Heart left ventricle (tissue), 16 donors: ENCODE results near the gene IL1RL1. TPM values are rescaled to one million over a fixed set of nuclear protein-coding genes. Genes with fewer than 3 reads are reported as not detected.

ENCODE experiments used
- ATAC-seq, 4 donors: fragments of 200-7000 bp; cut with Tn5 transposase; one replicate each; pipeline ENCODE4 v1.9.1; 2020 to 2022; ENCODE audit warnings: moderate library complexity in 4 of 4, mild to moderate bottlenecking in 3 of 4, moderate number of reproducible peaks in 1 of 4
- DNase-seq, 5 donors: peaks; one replicate each; pipeline ENCODE4 v3.0.0-alpha.2; 2020
- H3K27ac ChIP-seq, 12 donors: fragments of 200-600 bp; sonication (generic) in 4 of 12; one replicate each; pipeline versions ENCODE4 v1.5.0 to v1.8.0; 2016 to 2022; ENCODE audit warnings: mild to moderate bottlenecking in 2 of 12
- H3K27me3 ChIP-seq, 9 donors: fragments of 200-600 bp; sonication (generic) in 2 of 9; one replicate each; pipeline versions ENCODE4 v1.5.1 to v1.8.0; 2016 to 2022; ENCODE audit warnings: mild to moderate bottlenecking in 3 of 9
- H3K36me3 ChIP-seq, 9 donors: fragments of 200-600 bp; sonication (generic) in 2 of 9; one replicate each; pipeline versions ENCODE4 v1.5.0 to v1.8.0; 2018 to 2022; ENCODE audit warnings: mild to moderate bottlenecking in 2 of 9
- H3K4me1 ChIP-seq, 12 donors: fragments of 200-600 bp; sonication (generic) in 4 of 12; one replicate each; pipeline versions ENCODE4 v1.5.0 to v1.8.0; 2016 to 2022; ENCODE audit warnings: mild to moderate bottlenecking in 3 of 12
- H3K4me3 ChIP-seq, 12 donors: fragments of 200-600 bp; sonication (generic) in 4 of 12; one replicate each; pipeline versions ENCODE4 v1.5.0 to v1.8.0; 2017 to 2022; ENCODE audit warnings: mild to moderate bottlenecking in 9 of 12, moderate library complexity in 4 of 12
- H3K9me3 ChIP-seq, 12 donors: fragments of 200-600 bp; sonication (generic) in 4 of 12; one replicate each; pipeline versions ENCODE4 v1.5.0 to v1.8.0; 2016 to 2022; ENCODE audit warnings: mild to moderate bottlenecking in 1 of 12
- POLR2A ChIP-seq, 2 donors: fragments of 450-650 bp; IDR thresholded peaks; one replicate each; pipeline ENCODE4 v1.6.1; 2017; ENCODE audit warnings: antibody characterized with exemption in 2 of 2, mild to moderate bottlenecking in 2 of 2, moderate library complexity in 2 of 2
- WGBS, 4 donors: extraction: QIAGEN DNeasy Blood & Tissue Kit in 2 of 4; methylation state at CpG; one replicate each; pipeline versions ENCODE4 v1.1.5 to v1.1.7; 2013 to 2018; 5-methylcytosine and 5-hydroxymethylcytosine counted together
- intact Hi-C, 10 donors: fragments of 100-400 bp; cut with DNase I; formaldehyde crosslinking; loops; one replicate each; pipeline versions ENCODE4 v1.11.1 to v1.14.2; 2022
- polyA plus RNA-seq, 2 donors: library from polyadenylated mRNA; stranded (reverse); fragments of 200-250 nt; gene quantifications; one replicate each; pipeline ENCODE4 v1.2.3, GENCODE V29; 2013
- total RNA-seq, 9 donors: library from RNA; depleted of rRNA in 2 of 9; stranded (reverse); fragments of >200 nt in 2 of 9; fragmentation: NEBNext Ultra II Directional in 3 of 9; extraction: Animal tissue kit (Norgen Biotek cat#: 25700) in 3 of 9; gene quantifications; one replicate each; pipeline versions ENCODE4 v1.1.0 to v1.2.4, GENCODE V29; 2016 to 2023
- TF ChIP-seq, protein P1 (sequence below), 12 donors: fragments of 200-600 bp; sonication (generic) in 4 of 12; IDR thresholded peaks; one replicate each; pipeline versions ENCODE4 v1.5.0 to v1.8.0; 2018 to 2022; ENCODE audit warnings: antibody characterized with exemption in 12 of 12, mild to moderate bottlenecking in 5 of 12
- donor health status: ischemic (EF 13 %, LVEDD 7.1; RV severe dilation, severe dysfunction).
- donor health status: healthy with polysubstance abuse.
- donor health status: DM: no; HTN: yes; CAD: no.
- donor health status: DM: no; HTN: no; CAD: no.
- donor health status: ischemic (EF 25% LVEDD 6.9; RV normal size, moderate dysfunction).
- donor health status: ischemic (EF 25% LVEDD 5.7; RV mildly dilated, moderate dysfunction).
- donor health status: healthy.
- donor health status: DM: yes; HTN: yes; CAD: no.
- donor health status: ischemic (EF 35%, LVEDD 5.7; RV mildly dilated, moderate dysfunction).
- donor health status: nonischemic (EF 11% LVEDD 7.7; RV severe dilation, severe dysfunction).
- donor health status: DM: yes; HTN: yes; CAD: no.
- donor health status: PGD.
- donor health status: ischemic (EF 29% LVEDD 5.4; RV normal size, mild dysfunction).
- donor health status: nonischemic (EF 23%, LVEDD 6.1; RV moderate dilation, normal function).

IL1RL1 gene
- total and polyA plus RNA-seq, 11 donors, result 0.25 to 84.9 (median 1.6) TPM

GRCh38 chr2:102355526-102356380, 44.4 kb downstream of the IL1RL1 start, which contains the start of gene IL18R1:
TSS of gene IL18R1 (plus strand) at chr2:102355796. CDS start at chr2:102362661, 6,865 bp downstream.
- intact Hi-C loops, result loop anchor here in 8 of 10 donors (2.0 to 10.0 kb wide), 12 partner anchors 92 to 491 kb away; partner anchors contain the start of gene IL1RL2 (in 1 of the 8)
- 1 to 4% (median 3%) methylated on average over 54 to 69 of the region's 69 CpGs for WGBS, 4 donors
- DNase-seq, result peak; percentile 79 to 91 (median 84)
- Histone ChIP-seq H3K4me1 (peaks cover 0 to 28% (median 2%) of the 10 kb centered on the region in 12 donors), H3K4me3 (peak within 1 kb of the TSS; percentile 45 to 82 (median 74)), H3K27me3 (peaks cover 0 to 4% (median 0%) of the 10 kb centered on the region in 9 donors), H3K9me3 (no peaks in the 10 kb centered on the region), H3K27ac (peak within 1 kb of the TSS in 10 of 12 donors; percentile 12 to 89 (median 66)), H3K36me3 (no peaks in the 10 kb centered on the region)
- peak; percentile 89 to 100 (median 98) for ATAC-seq
- TF ChIP-seq, protein P1, sequence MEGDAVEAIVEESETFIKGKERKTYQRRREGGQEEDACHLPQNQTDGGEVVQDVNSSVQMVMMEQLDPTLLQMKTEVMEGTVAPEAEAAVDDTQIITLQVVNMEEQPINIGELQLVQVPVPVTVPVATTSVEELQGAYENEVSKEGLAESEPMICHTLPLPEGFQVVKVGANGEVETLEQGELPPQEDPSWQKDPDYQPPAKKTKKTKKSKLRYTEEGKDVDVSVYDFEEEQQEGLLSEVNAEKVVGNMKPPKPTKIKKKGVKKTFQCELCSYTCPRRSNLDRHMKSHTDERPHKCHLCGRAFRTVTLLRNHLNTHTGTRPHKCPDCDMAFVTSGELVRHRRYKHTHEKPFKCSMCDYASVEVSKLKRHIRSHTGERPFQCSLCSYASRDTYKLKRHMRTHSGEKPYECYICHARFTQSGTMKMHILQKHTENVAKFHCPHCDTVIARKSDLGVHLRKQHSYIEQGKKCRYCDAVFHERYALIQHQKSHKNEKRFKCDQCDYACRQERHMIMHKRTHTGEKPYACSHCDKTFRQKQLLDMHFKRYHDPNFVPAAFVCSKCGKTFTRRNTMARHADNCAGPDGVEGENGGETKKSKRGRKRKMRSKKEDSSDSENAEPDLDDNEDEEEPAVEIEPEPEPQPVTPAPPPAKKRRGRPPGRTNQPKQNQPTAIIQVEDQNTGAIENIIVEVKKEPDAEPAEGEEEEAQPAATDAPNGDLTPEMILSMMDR (IDR thresholded peaks at IDR 0.05), result peak; percentile 76 to 96 (median 86)
- peak in 1 of 2 donors; percentile 37 for TF ChIP-seq POLR2A (IDR thresholded peaks at IDR 0.05)

GRCh38 chr2:102356381-102356712, 45.0 kb downstream of the IL1RL1 start:
- DNase-seq (no peak), ATAC-seq (peak in 1 of 4 donors; percentile 4)
- Histone ChIP-seq H3K4me1 (peaks cover 0 to 28% (median 2%) of the 10 kb centered on the region in 12 donors), H3K27ac (peak overlapping the region in 8 of 12 donors; percentile 12 to 89 (median 72)), H3K36me3 (no peaks in the 10 kb centered on the region), H3K27me3 (peaks cover 0 to 4% (median 0%) of the 10 kb centered on the region in 9 donors), H3K9me3 (no peaks in the 10 kb centered on the region), H3K4me3 (peak overlapping the region; percentile 45 to 82 (median 74))
- no peak for TF ChIP-seq POLR2A (IDR thresholded peaks at IDR 0.05)
- TF ChIP-seq, protein P1 (IDR thresholded peaks at IDR 0.05), result no peak
- 16 to 39% (median 20%) methylated on average over 7 of the region's 7 CpGs for WGBS, 4 donors
- intact Hi-C loops, result loop anchor here in 8 of 10 donors (2.0 to 10.0 kb wide), 11 partner anchors 91 to 492 kb away; partner anchors contain the start of gene IL1RL2 (in 1 of the 8)

GRCh38 chr2:102356741-102357140, 45.4 kb downstream of the IL1RL1 start:
- H3K9me3 ChIP-seq, result no peaks in the 10 kb centered on the region
- H3K27ac ChIP-seq, result peak overlapping the region in 4 of 12 donors; percentile 77 to 89 (median 80)
- no peaks in the 10 kb centered on the region for H3K36me3 ChIP-seq
- H3K4me3 ChIP-seq, result peak overlapping the region in 9 of 12 donors; percentile 49 to 82 (median 73)
- H3K4me1 ChIP-seq, result peaks cover 0 to 28% (median 2%) of the 10 kb centered on the region in 12 donors
- intact Hi-C loops, result loop anchor here in 8 of 10 donors (2.0 to 10.0 kb wide), 11 partner anchors 91 to 492 kb away; partner anchors contain the start of gene IL1RL2 (in 1 of the 8)
- H3K27me3 ChIP-seq, result peaks cover 0 to 4% (median 0%) of the 10 kb centered on the region in 9 donors
- TF ChIP-seq, protein P1 (IDR thresholded peaks at IDR 0.05), result no peak
- no peak for TF ChIP-seq POLR2A (IDR thresholded peaks at IDR 0.05)
- WGBS, 4 donors, result 67 to 78% (median 74%) methylated on average over 2 of the region's 2 CpGs
- ATAC-seq (no peak), DNase-seq (no peak)

DNA sequence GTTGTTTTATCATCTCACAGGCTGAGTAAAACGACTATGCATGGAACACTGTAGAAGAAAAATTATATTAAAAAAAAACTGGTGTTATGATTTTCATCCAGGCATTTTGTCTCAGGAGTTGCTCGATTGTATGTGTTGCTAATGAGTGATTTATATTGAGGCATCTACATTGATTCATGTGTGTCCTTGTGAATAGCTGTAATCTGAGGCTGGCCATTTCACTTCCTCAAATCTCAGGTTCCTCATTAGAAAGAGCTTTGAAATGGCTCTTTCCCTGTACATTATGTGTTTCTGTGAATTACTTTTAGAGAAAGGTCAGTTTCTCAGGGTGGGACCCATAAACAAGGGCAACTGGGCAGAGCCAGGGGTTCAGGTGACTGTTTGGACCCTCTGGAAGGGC, 46.6 kb downstream of the IL1RL1 start:
- Histone ChIP-seq H3K27me3 (peaks cover 0 to 4% (median 0%) of the 10 kb centered on the region in 9 donors), H3K4me3 (peak overlapping the region in 1 of 12 donors; percentile 25), H3K9me3 (no peaks in the 10 kb centered on the region), H3K27ac (no peak overlapping the region), H3K4me1 (peaks cover 0 to 28% (median 2%) of the 10 kb centered on the region in 12 donors), H3K36me3 (no peaks in the 10 kb centered on the region)
- no peak for DNase-seq
- TF ChIP-seq POLR2A (IDR thresholded peaks at IDR 0.05), result no peak
- TF ChIP-seq, protein P1 (IDR thresholded peaks at IDR 0.05), result no peak
- ATAC-seq, result no peak
- intact Hi-C loops, result loop anchor here in 8 of 10 donors (2.0 to 10.0 kb wide), 11 partner anchors 89 to 493 kb away; partner anchors contain the start of gene IL1RL2 (in 1 of the 8)
- 65 to 76% (median 70%) methylated on average over 2 of the region's 2 CpGs for WGBS, 4 donors
